ENCODE results near the gene PRR5L.
"Not testable (repeated sequence)": the region's sequence is repeated elsewhere in the genome, so short reads cannot be mapped to it uniquely, and the experiment has no call there.

PRR5L gene

DNA sequence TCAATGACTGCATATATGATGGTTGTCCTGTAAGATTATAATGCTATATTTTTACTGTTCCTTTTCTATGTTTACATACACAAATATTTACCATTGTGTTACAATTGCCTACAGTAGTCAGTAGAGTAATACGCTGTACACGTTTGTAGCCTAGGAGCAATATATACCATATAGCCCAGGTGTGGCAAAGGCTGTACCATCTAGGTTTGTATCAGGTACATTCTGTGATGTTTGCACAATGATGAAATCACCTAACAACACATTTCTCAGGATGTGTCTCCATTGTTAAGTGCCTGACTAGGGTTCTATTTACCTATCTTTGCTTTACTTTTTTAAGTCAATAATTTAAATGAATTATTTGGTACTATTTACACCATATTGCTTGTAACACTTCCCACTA lies 21.9 kb downstream of the PRR5L start:
- H3K4me3 ChIP-seq (ENCODE audit: control insufficient read depth in 1 of 7, extremely low read depth in 1 of 7, insufficient read depth in 4 of 7, low read depth in 2 of 7, low read length in 6 of 7): no peak overlapping the region
- no peaks in the 10 kb centered on the region for H3K9me3 ChIP-seq (ENCODE audit: control extremely low read depth in 1 of 5, control insufficient read depth in 4 of 5, insufficient read depth in 2 of 5, low read depth in 1 of 5, low read length in 4 of 5)
- no CpG with 5 or more reads among the region's 2 CpGs for WGBS (ENCODE audit: insufficient coverage)
- peaks cover 0 to 2% (median 0%) of the 10 kb centered on the region in 4 experiments for H3K36me3 ChIP-seq (ENCODE audit: control insufficient read depth in 4 of 4, insufficient read depth in 4 of 4, low read length in 3 of 4)
- no peak overlapping the region for H3K27ac ChIP-seq (ENCODE audit: insufficient read depth in 1 of 2, low read depth in 1 of 2, low read length in 2 of 2, poor library complexity in 1 of 2, severe bottlenecking in 2 of 2)
- POLR2A ChIA-PET: no interaction called here
- CTCF ChIA-PET: interaction anchor here (1.1 kb wide), 1 partner anchor 149 kb away, joined by 3 read pairs; no protein-coding TSS in a partner anchor
- DNase-seq: no peak
- H3K27me3 ChIP-seq (replicated peaks in 2 of 5; ENCODE audit: control insufficient read depth in 4 of 5, insufficient read depth in 5 of 5, low read length in 4 of 5): no peaks in the 10 kb centered on the region
- H3K4me1 ChIP-seq (ENCODE audit: control extremely low read depth in 1 of 4, control insufficient read depth in 4 of 4, insufficient read depth in 4 of 4, low read length in 3 of 4): no peaks in the 10 kb centered on the region

DNA sequence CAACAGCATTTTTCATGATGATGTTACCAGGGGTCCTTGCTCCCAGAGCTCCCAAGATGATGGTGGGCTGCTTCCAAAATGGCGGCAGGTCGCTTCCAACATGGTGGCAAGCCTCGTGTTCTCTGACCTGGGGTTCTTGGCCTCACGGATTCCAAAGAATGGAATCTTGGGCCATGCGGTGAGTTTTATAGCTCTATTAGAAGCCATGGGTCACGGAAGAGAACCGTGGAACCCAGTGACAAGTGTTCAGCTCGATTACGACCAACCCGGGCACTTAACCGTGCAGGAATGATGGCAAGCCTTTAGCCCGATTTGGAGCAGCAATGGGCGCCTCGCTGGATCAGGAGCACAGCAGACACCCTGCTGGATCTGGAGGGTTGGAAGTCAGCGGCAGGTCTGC lies 28.9 kb downstream of the PRR5L start:
- 95% methylated on average over 14 of the region's 15 CpGs for WGBS (ENCODE audit: insufficient coverage)
- CTCF ChIA-PET: interaction anchor here (1.1 kb wide), 1 partner anchor 168 kb away, joined by 3 read pairs; no protein-coding TSS in a partner anchor
- H3K27me3 ChIP-seq (replicated peaks in 2 of 5; ENCODE audit: control insufficient read depth in 4 of 5, insufficient read depth in 5 of 5, low read length in 4 of 5); H3K36me3 ChIP-seq (ENCODE audit: control insufficient read depth in 4 of 4, insufficient read depth in 4 of 4, low read length in 3 of 4); H3K9me3 ChIP-seq (ENCODE audit: control extremely low read depth in 1 of 5, control insufficient read depth in 4 of 5, insufficient read depth in 2 of 5, low read depth in 1 of 5, low read length in 4 of 5); POLR2A ChIA-PET; H3K4me3 ChIP-seq (ENCODE audit: control insufficient read depth in 1 of 7, extremely low read depth in 1 of 7, insufficient read depth in 4 of 7, low read depth in 2 of 7, low read length in 6 of 7); H3K27ac ChIP-seq (ENCODE audit: insufficient read depth in 1 of 2, low read depth in 1 of 2, low read length in 2 of 2, poor library complexity in 1 of 2, severe bottlenecking in 2 of 2); DNase-seq; H3K4me1 ChIP-seq (ENCODE audit: control extremely low read depth in 1 of 4, control insufficient read depth in 4 of 4, insufficient read depth in 4 of 4, low read length in 3 of 4): not testable (repeated sequence)

DNA sequence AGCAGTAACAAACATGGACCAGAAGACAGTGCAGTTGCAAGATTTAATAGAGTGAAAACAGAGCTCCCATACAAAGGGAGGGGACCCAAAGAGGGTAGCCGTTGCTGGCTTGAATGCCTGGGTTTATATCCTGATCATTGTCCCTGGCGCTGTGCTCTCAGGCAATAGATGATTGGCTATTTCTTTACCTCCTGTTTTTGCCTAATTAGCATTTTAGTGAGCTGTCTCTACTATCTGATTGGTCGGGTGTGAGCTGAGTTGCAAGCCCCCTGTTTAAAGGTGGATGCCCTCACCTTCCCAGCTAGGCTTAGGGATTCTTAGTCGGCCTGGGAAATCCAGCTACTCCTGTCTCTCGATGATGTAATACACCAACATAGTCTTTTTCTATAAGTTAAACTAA lies 29.3 kb downstream of the PRR5L start:
- POLR2A ChIA-PET: not testable (repeated sequence)
- CTCF ChIA-PET: interaction anchor here (1.1 kb wide), 1 partner anchor 167 kb away, joined by 3 read pairs; no protein-coding TSS in a partner anchor

DNA sequence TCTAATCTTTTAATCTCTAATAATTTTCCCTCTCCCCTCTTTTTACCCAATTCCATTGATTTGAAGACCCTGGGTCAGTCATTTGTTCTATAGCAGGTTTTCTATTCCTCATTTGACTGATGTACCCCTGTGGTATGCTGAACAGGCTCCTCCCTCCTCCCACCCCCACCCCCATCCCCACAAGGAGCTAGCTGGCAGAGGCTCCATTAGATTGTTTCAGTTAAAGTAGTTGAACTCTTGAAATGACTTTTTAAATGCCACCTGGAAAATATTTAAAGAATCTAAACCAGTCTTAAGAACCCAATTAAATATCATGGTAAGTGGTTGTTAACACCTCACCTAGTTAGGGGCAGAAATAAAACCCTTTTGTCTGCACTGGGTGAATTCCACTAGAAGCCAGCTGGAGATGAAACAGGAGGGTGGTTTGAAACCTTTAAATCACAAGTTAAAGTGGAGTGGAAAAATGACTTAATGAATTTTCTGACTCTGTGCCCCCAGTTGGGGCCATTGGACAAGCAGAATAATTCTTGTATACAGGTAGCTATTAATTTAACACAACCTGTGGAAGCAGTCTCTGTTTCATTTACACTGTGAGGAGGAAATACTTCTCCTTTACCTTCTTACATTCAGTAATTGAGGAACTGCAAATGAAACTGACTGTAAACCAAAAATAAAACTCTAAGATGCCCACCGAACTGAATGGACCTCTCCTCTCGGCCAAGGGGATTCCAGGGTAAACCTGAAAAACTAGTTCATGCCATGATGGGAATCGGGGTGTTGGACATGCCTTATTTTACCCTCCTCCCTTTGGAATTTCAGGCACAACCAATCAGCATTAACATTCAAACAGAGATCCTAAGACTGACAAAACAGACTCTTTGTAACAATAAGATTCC lies 30.7 kb downstream of the PRR5L start:
- ChIA-PET POLR2A (no interaction called here), CTCF (no interaction called here)
- H3K27ac ChIP-seq (ENCODE audit: insufficient read depth in 1 of 2, low read depth in 1 of 2, low read length in 2 of 2, poor library complexity in 1 of 2, severe bottlenecking in 2 of 2): no peak overlapping the region

More for the DNA sequence above, 29.3 kb downstream of the PRR5L start:
- DNase-seq; H3K36me3 ChIP-seq (ENCODE audit: control insufficient read depth in 4 of 4, insufficient read depth in 4 of 4, low read length in 3 of 4); H3K4me3 ChIP-seq (ENCODE audit: control insufficient read depth in 1 of 7, extremely low read depth in 1 of 7, insufficient read depth in 4 of 7, low read depth in 2 of 7, low read length in 6 of 7); H3K4me1 ChIP-seq (ENCODE audit: control extremely low read depth in 1 of 4, control insufficient read depth in 4 of 4, insufficient read depth in 4 of 4, low read length in 3 of 4); H3K27me3 ChIP-seq (replicated peaks in 2 of 5; ENCODE audit: control insufficient read depth in 4 of 5, insufficient read depth in 5 of 5, low read length in 4 of 5); H3K27ac ChIP-seq (ENCODE audit: insufficient read depth in 1 of 2, low read depth in 1 of 2, low read length in 2 of 2, poor library complexity in 1 of 2, severe bottlenecking in 2 of 2); H3K9me3 ChIP-seq (ENCODE audit: control extremely low read depth in 1 of 5, control insufficient read depth in 4 of 5, insufficient read depth in 2 of 5, low read depth in 1 of 5, low read length in 4 of 5): not testable (repeated sequence)
- 100% methylated on average over 2 of the region's 5 CpGs for WGBS (ENCODE audit: insufficient coverage)

DNA sequence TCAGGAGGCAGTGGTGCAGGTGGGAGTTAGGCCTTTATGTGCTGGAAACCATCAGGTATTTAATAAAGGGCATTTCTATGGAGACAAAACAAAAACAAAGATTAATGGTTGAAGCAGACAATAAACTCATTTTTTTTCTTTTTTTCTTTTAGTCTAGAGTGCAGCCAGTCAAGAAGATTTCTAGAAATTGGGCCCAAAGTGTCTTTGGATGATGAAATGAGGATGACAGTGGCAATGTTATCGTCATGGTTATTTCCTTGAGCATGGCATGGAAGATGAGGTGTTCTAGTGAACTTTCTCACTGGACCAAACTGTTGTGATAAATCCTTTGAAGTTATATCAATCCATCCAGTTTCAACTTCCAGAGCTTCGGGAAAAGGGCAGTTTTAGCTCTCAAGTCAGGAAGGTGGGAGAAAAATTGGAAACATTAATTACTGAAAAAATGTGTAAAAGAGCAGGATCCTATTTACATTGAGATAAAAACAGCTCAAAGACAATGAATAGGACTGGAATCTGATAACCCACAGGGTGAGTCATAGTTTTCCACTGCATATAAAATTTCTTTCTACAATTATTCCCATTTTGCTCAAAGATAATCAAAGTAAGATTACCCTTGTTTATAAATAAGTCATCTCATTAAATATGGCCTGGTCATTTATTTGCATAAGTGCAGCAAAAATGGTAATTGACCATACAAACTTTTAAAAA lies 33.0 kb downstream of the PRR5L start:
- Histone ChIP-seq H3K27ac (ENCODE audit: insufficient read depth in 1 of 2, low read depth in 1 of 2, low read length in 2 of 2, poor library complexity in 1 of 2, severe bottlenecking in 2 of 2) (no peak overlapping the region), H3K4me3 (ENCODE audit: control insufficient read depth in 1 of 7, extremely low read depth in 1 of 7, insufficient read depth in 4 of 7, low read depth in 2 of 7, low read length in 6 of 7) (no peak overlapping the region), H3K36me3 (ENCODE audit: control insufficient read depth in 4 of 4, insufficient read depth in 4 of 4, low read length in 3 of 4) (no peaks in the 10 kb centered on the region), H3K4me1 (ENCODE audit: control extremely low read depth in 1 of 4, control insufficient read depth in 4 of 4, insufficient read depth in 4 of 4, low read length in 3 of 4) (peaks cover 0 to 3% (median 0%) of the 10 kb centered on the region in 4 experiments), H3K9me3 (ENCODE audit: control extremely low read depth in 1 of 5, control insufficient read depth in 4 of 5, insufficient read depth in 2 of 5, low read depth in 1 of 5, low read length in 4 of 5) (no peaks in the 10 kb centered on the region), H3K27me3 (replicated peaks in 2 of 5; ENCODE audit: control insufficient read depth in 4 of 5, insufficient read depth in 5 of 5, low read length in 4 of 5) (no peaks in the 10 kb centered on the region)
- POLR2A ChIA-PET: no interaction called here
- CTCF ChIA-PET: no interaction called here
- WGBS (ENCODE audit: insufficient coverage): no CpG with 5 or more reads among the region's 2 CpGs
- DNase-seq: no peak

More for the DNA sequence above, 30.7 kb downstream of the PRR5L start:
- no peaks in the 10 kb centered on the region for H3K36me3 ChIP-seq (ENCODE audit: control insufficient read depth in 4 of 4, insufficient read depth in 4 of 4, low read length in 3 of 4)
- H3K27me3 ChIP-seq (replicated peaks in 2 of 5; ENCODE audit: control insufficient read depth in 4 of 5, insufficient read depth in 5 of 5, low read length in 4 of 5): no peaks in the 10 kb centered on the region
- H3K4me3 ChIP-seq (ENCODE audit: control insufficient read depth in 1 of 7, extremely low read depth in 1 of 7, insufficient read depth in 4 of 7, low read depth in 2 of 7, low read length in 6 of 7): no peak overlapping the region
- H3K9me3 ChIP-seq (ENCODE audit: control extremely low read depth in 1 of 5, control insufficient read depth in 4 of 5, insufficient read depth in 2 of 5, low read depth in 1 of 5, low read length in 4 of 5): no peaks in the 10 kb centered on the region
- H3K4me1 ChIP-seq (ENCODE audit: control extremely low read depth in 1 of 4, control insufficient read depth in 4 of 4, insufficient read depth in 4 of 4, low read length in 3 of 4): peaks cover 0 to 3% (median 0%) of the 10 kb centered on the region in 4 experiments
- 63% methylated on average over 1 of the region's 3 CpGs for WGBS (ENCODE audit: insufficient coverage)
- DNase-seq: peak in 2 of 3 donors; percentile 19 to 20

DNA sequence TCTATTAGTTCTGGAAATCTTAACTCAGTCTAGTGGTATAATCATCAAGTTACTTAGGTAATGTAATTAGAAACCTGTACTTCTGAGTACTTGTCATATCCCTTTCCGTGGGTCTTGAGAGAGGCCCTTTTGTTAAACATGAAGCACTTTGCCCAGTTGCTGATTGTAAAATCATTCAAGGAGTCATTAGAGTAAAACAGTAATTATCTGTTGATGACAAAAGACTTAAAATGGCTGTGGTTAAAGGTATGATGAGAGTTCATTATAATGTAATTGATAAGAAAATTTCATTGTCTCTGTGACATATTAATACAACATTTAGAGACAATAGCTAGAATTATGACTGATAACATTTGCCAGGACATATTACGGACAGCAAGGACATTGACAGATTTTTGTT lies 34.3 kb downstream of the PRR5L start:
- Histone ChIP-seq H3K4me3 (ENCODE audit: control insufficient read depth in 1 of 7, extremely low read depth in 1 of 7, insufficient read depth in 4 of 7, low read depth in 2 of 7, low read length in 6 of 7) (no peak overlapping the region), H3K27me3 (replicated peaks in 2 of 5; ENCODE audit: control insufficient read depth in 4 of 5, insufficient read depth in 5 of 5, low read length in 4 of 5) (no peaks in the 10 kb centered on the region), H3K36me3 (ENCODE audit: control insufficient read depth in 4 of 4, insufficient read depth in 4 of 4, low read length in 3 of 4) (no peaks in the 10 kb centered on the region), H3K9me3 (ENCODE audit: control extremely low read depth in 1 of 5, control insufficient read depth in 4 of 5, insufficient read depth in 2 of 5, low read depth in 1 of 5, low read length in 4 of 5) (no peaks in the 10 kb centered on the region), H3K27ac (ENCODE audit: insufficient read depth in 1 of 2, low read depth in 1 of 2, low read length in 2 of 2, poor library complexity in 1 of 2, severe bottlenecking in 2 of 2) (no peak overlapping the region), H3K4me1 (ENCODE audit: control extremely low read depth in 1 of 4, control insufficient read depth in 4 of 4, insufficient read depth in 4 of 4, low read length in 3 of 4) (peaks cover 0 to 3% (median 0%) of the 10 kb centered on the region in 4 experiments)
- no peak for DNase-seq
- 100% methylated on average over 1 of the region's 2 CpGs for WGBS (ENCODE audit: insufficient coverage)
- ChIA-PET POLR2A (no interaction called here), CTCF (no interaction called here)

DNA sequence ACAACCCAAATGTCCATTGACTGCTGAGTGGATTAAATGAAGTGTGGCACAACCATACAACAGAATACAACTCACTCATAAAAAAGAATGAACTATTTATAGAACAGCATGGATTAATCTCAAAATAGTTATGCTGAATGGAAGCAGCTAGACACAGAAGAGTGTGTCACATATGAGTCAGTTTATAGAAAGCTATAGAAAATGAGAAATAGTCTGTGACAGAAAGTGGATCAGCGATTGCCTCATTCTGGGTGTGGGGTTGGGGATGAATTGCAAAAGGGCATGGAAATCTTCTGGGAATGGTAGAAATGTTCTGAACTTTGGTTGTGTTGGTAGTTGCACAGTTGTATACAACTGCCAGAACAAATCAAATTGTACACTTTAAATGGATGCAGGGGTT lies 37.4 kb downstream of the PRR5L start:
- Histone ChIP-seq H3K27ac (ENCODE audit: insufficient read depth in 1 of 2, low read depth in 1 of 2, low read length in 2 of 2, poor library complexity in 1 of 2, severe bottlenecking in 2 of 2) (no peak overlapping the region), H3K4me1 (ENCODE audit: control extremely low read depth in 1 of 4, control insufficient read depth in 4 of 4, insufficient read depth in 4 of 4, low read length in 3 of 4) (no peaks in the 10 kb centered on the region), H3K27me3 (replicated peaks in 2 of 5; ENCODE audit: control insufficient read depth in 4 of 5, insufficient read depth in 5 of 5, low read length in 4 of 5) (no peaks in the 10 kb centered on the region), H3K36me3 (ENCODE audit: control insufficient read depth in 4 of 4, insufficient read depth in 4 of 4, low read length in 3 of 4) (no peaks in the 10 kb centered on the region), H3K9me3 (ENCODE audit: control extremely low read depth in 1 of 5, control insufficient read depth in 4 of 5, insufficient read depth in 2 of 5, low read depth in 1 of 5, low read length in 4 of 5) (no peaks in the 10 kb centered on the region), H3K4me3 (ENCODE audit: control insufficient read depth in 1 of 7, extremely low read depth in 1 of 7, insufficient read depth in 4 of 7, low read depth in 2 of 7, low read length in 6 of 7) (no peak overlapping the region)
- CTCF ChIA-PET: no interaction called here
- POLR2A ChIA-PET: no interaction called here
- DNase-seq: no peak
- no CpG with 5 or more reads among the region's 1 CpG for WGBS (ENCODE audit: insufficient coverage)
